NCI-H1694 (cell line): Measurements from ENCODE around the gene CTSA.

ENCODE experiments used
- DNase-seq: peaks from one replicate; lab custom pipeline; 2025; lab: John Stamatoyannopoulos, UW

Gene CTSA

GRCh38 chr20:45938727-45939438, 47.7 kb downstream of the CTSA start:
- DNase-seq = no peak

DNA sequence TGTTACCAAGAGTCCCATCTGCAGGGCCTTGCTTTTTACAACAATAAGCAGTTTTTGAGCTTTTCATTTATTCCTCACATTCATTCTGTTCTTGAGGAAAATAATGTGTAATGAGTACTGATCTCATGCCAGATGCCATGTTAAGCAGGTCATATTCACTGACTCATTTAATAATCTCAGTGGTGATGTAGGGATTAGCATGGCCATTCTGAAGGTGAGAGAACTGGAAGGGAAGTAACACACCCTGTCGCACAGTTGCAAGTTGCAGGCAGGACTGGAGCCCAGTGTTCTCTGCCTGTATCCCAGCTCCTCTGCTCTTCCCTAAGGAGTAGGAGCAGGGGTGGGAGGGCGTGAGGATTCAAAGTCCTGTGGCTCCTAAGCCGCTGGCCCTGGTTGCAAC, 48.9 kb downstream of the CTSA start:
- DNase-seq = no peak

- no peak for DNase-seq
Observed at GRCh38 chr20:45940469-45940868, 49.3 kb downstream of the CTSA start.

DNA sequence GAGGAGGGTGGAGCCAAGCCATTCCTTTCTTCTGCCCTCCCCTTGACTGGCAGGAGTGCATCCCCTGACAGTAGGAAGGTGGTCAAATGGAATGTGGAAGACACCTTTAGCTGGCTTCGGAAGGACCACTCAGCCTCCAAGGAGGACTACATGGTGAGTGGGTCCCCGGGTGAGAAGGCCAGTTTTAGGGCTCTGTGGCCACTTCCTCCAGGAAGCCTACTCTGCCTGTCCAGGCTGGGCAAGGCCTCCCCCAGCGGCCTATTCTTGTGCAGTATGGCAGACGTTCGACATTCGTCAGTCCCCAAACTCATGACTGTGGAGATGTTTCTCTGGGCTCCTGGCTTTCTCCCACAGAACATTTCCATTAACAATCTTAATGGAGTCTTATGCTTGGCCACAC, 52.5 kb downstream of the CTSA start:
- DNase-seq = no peak

GRCh38 chr20:45944151-45944964, 53.2 kb downstream of the CTSA start:
- DNase-seq = no peak

DNA sequence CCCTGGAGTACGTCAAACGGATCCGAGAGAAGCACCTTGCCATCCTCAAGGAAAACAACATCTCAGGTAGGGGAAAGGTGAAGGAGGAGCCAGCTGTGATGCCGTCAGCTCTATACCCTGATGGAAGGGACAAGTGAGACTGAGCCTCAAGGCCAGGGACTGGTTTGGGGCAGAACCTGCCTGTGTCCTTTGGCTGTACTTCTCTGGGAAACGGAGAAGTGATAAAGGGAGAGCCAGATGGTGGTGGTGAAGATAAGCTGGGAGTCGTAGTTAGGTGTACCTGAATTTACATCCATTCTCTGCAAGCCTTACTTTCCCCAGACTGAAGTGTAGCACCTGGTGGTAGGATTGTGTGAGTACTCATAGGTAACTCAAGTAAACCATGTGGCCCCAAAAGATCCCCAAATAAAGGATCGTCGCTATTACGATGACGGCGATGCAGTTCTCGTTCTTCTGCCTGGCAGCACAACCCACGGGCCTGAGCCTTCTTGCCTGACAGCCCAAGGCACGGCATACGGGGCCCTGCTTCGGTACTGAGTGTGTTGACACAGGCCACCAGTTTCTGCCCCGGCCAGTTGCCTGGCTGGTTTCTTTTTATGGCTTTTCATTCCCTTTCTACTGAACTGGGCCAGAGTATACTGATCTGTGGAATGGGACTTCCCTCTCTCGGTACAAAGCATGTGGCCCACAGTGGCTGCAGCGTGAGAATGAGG, 54.0 kb downstream of the CTSA start:
- no peak for DNase-seq

- no peak for DNase-seq
Observed at GRCh38 chr20:45945678-45946148, 54.6 kb downstream of the CTSA start.

GRCh38 chr20:45946149-45946970, 55.2 kb downstream of the CTSA start:
- no peak for DNase-seq

DNA sequence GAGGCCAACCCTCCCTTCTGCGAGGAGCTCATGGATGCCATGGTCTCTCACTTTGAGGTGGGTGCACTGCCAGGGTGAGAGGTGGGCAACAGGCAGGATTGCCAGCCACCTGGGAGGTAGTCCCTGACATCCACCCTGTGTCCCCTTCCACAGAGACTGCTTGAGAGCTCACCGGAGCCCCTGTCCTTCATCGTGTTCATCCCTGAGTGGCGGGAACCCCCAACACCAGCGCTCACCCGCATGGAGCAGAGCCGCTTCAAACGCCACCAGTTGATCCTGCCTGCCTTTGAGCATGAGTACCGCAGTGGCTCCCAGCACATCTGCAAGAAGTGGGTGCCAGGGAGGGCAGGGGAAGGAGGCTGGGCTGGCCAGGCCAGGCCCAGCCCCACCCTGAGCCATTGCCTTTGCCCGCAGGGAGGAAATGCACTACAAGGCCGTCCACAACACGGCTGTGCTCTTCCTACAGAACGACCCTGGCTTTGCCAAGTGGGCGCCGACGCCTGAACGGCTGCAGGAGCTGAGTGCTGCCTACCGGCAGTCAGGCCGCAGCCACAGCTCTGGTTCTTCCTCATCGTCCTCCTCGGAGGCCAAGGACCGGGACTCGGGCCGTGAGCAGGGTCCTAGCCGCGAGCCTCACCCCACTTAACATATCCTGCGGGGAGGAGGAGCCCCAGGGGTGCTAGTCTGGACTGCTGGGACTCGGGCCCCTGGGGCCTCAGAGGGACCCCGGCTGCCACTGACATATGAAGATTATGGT, 56.2 kb downstream of the CTSA start:
- no peak for DNase-seq

DNA sequence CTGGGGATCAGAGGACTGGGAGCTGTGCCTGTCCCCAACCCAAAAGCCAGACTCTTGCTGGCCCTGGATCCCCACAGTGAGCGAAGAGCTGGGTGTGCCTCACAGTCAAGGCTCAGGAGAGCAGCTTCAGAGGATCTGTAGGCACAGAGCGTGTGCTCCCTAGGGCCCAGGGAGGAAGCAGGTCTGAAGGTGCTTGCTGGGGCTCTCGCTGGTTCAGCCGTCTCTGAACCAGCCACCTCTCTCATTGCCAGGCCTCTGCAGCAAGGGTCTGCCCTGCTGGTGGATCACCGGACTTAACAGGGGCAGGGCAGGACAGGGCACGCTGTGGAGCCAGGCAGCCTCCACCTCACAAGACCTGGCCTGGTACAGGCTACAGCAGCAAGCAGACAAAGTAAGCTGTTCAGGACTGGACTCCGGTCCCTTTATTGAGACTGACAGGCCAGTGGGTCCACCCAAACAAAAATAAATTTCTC, 57.2 kb downstream of the CTSA start:
- DNase-seq = no peak
